Measurements from ENCODE around the gene GNG7. TPM values are rescaled to one million over a fixed set of nuclear protein-coding genes. Genes with fewer than 3 reads are reported as not detected.

GNG7 gene
- polyA plus RNA-seq, 1 experiment: 0.22 TPM

DNA sequence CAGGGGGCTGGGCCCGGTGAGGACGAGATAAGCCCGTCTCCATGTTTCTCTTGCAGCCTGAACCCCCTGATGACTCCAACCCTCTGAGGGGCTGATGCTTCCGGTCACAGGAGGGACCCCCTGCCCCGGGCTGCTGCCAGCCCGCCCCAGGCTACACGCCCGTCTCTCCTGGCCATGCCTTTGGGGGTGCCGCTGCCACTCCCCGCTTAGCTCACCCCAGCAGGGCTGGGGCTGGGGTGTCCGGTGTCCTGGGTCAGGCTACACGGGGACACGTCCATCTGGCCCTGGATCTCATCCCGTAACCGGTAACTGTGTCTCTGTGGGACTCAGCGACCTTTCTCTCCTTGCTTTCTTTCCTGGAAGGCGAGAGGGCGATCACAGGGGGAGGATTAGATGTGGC lies 185.8 kb downstream of the GNG7 start:
- Histone ChIP-seq H3K4me3 (ENCODE audit: low read depth, low read length) (no peak overlapping the region), H3K36me3 (ENCODE audit: control insufficient read depth, insufficient read depth, low read length) (no peaks in the 10 kb centered on the region), H3K27me3 (ENCODE audit: control insufficient read depth, insufficient read depth, low read length) (no peaks in the 10 kb centered on the region)
- no peak for TF ChIP-seq CTCF (IDR thresholded peaks at IDR 0.05; ENCODE audit: insufficient read depth, low read depth, low read length)
- no peak for DNase-seq (ENCODE audit: low read depth)
- ChIA-PET POLR2A (no interaction called here), CTCF (interaction anchor here (0.6 kb wide), 1 partner anchor 97 kb away, joined by 3 read pairs; no protein-coding TSS in a partner anchor)

GRCh38 chr19:2514981-2515518 lies 187.4 kb downstream of the GNG7 start:
- ChIA-PET CTCF (no interaction called here), POLR2A (interaction anchor here (0.6 kb wide), 1 partner anchor 241 kb away, joined by 13 read pairs; no protein-coding TSS in a partner anchor)

DNA sequence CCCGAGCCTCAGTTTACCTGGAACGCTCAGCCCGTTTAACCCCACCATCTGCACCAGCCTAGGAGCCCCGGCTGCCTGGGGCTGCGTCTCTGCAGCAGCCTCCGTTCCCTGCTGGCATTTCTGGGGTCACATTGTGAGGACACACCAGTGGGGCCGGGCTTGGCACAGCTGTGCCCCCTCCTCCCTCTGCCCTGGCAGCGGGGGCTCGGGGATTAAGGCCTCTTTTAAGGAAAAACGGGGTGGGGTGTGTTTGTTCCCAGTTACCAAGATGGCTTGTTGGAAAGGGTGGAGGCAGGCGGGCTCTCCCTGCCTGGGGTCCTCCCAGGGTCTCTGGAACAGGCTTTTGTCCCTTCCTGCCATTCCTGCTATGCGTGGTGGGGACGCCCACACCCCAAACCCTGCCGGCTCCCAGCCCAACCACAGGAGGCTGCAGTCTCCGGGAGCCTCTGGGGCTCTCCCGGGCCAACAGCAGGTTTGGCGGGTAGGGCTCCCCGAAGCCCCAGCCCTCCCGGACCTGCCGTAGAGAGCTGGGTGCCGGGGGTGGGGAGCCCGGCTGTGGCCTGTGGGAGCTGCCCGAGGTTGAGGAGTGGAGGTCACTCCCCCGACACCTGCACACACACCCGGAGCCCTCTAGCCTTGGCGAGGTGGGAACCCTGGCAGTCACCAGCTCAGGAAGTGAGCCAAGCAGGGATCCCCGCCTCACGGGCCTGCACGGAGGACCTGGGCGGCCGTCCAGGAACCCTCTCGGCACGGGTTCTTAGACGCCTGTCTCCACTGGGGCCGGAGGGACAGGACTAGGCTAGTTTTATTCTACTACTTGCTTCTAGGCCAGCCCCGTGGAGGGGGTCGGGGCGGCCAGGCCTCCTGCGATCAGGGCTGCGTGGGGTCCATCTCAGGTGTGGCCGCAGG lies 189.7 kb downstream of the GNG7 start:
- no peaks in the 10 kb centered on the region for H3K36me3 ChIP-seq (ENCODE audit: control insufficient read depth, insufficient read depth, low read length)
- ChIA-PET POLR2A (no interaction called here), CTCF (interaction anchor here (0.9 kb wide), 1 partner anchor 67 kb away, joined by 4 read pairs; no protein-coding TSS in a partner anchor)
- no peak overlapping the region for H3K4me3 ChIP-seq (ENCODE audit: low read depth, low read length)
- TF ChIP-seq CTCF (IDR thresholded peaks at IDR 0.05; ENCODE audit: insufficient read depth, low read depth, low read length): no peak
- H3K27me3 ChIP-seq (ENCODE audit: control insufficient read depth, insufficient read depth, low read length): no peaks in the 10 kb centered on the region
- DNase-seq (ENCODE audit: low read depth): no peak

More at GRCh38 chr19:2514981-2515518, 187.4 kb downstream of the GNG7 start:
- no peak for TF ChIP-seq CTCF (IDR thresholded peaks at IDR 0.05; ENCODE audit: insufficient read depth, low read depth, low read length)
- DNase-seq (ENCODE audit: low read depth): no peak
- no peaks in the 10 kb centered on the region for H3K36me3 ChIP-seq (ENCODE audit: control insufficient read depth, insufficient read depth, low read length)
- no peaks in the 10 kb centered on the region for H3K27me3 ChIP-seq (ENCODE audit: control insufficient read depth, insufficient read depth, low read length)
- no peak overlapping the region for H3K4me3 ChIP-seq (ENCODE audit: low read depth, low read length)

DNA sequence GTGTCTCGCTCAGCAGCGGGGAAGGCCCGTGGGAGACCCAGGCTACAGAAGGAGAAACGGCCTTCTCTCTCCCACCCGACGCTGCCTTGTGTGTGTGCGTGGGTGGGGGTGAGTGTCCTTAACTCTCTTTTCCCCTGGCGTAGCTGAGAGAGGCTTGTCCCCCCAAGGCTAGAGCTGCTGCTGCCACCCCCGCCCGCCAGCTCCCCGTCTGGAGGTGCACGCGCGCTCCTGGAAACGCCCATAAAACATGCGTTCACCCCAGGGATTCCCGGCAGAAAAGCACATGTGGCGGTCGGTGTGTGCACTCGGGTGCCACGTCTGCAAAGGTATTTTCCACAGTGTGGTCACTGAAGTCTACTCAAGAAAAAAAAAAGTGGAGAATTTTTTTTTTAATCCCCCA lies 190.5 kb downstream of the GNG7 start:
- no peak for DNase-seq (ENCODE audit: low read depth)
- ChIA-PET POLR2A (no interaction called here), CTCF (interaction anchor here (0.9 kb wide), 1 partner anchor 67 kb away, joined by 4 read pairs; no protein-coding TSS in a partner anchor)
- no peak for TF ChIP-seq CTCF (IDR thresholded peaks at IDR 0.05; ENCODE audit: insufficient read depth, low read depth, low read length)
- Histone ChIP-seq H3K4me3 (ENCODE audit: low read depth, low read length) (no peak overlapping the region), H3K36me3 (ENCODE audit: control insufficient read depth, insufficient read depth, low read length) (no peaks in the 10 kb centered on the region), H3K27me3 (ENCODE audit: control insufficient read depth, insufficient read depth, low read length) (no peaks in the 10 kb centered on the region)

- no peak for TF ChIP-seq CTCF (IDR thresholded peaks at IDR 0.05; ENCODE audit: insufficient read depth, low read depth, low read length)
- no peak for DNase-seq (ENCODE audit: low read depth)
- no peak overlapping the region for H3K4me3 ChIP-seq (ENCODE audit: low read depth, low read length)
- CTCF ChIA-PET: interaction anchor here (0.9 kb wide), 1 partner anchor 68 kb away, joined by 4 read pairs; no protein-coding TSS in a partner anchor
- no peaks in the 10 kb centered on the region for H3K36me3 ChIP-seq (ENCODE audit: control insufficient read depth, insufficient read depth, low read length)
- H3K27me3 ChIP-seq (ENCODE audit: control insufficient read depth, insufficient read depth, low read length): no peaks in the 10 kb centered on the region
- POLR2A ChIA-PET: no interaction called here
Observed at GRCh38 chr19:2511570-2511969, 190.9 kb downstream of the GNG7 start.

All from BJ (cell line).